Measurements from ENCODE around the gene ZSCAN10.
A peak's percentile ranks its signal among the peaks of the same experiment; 100 is the strongest.
"Not testable (repeated sequence)": the region's sequence is repeated elsewhere in the genome, so short reads cannot be mapped to it uniquely, and the experiment has no call there.

The ZSCAN10 gene

GRCh38 chr16:3075523-3075915 lies 23.6 kb downstream of the ZSCAN10 start:
- TF ChIP-seq CTCF (IDR thresholded peaks at IDR 0.05; ENCODE audit: low read depth, low read length), result no peak
- DNase-seq (ENCODE audit: low read depth in 2 of 2), result peak in 1 of 2 donors; percentile 67
- H3K4me3 ChIP-seq (replicated peaks in 1 of 2; ENCODE audit: low read depth in 2 of 2, low read length in 2 of 2), result no peak overlapping the region

- no peak for TF ChIP-seq CTCF (IDR thresholded peaks at IDR 0.05; ENCODE audit: low read depth, low read length)
- H3K4me3 ChIP-seq (replicated peaks in 1 of 2; ENCODE audit: low read depth in 2 of 2, low read length in 2 of 2), result no peak overlapping the region
- DNase-seq (ENCODE audit: low read depth in 2 of 2), result no peak
Measured at GRCh38 chr16:3074860-3075522, 24.1 kb downstream of the ZSCAN10 start.

- TF ChIP-seq CTCF (IDR thresholded peaks at IDR 0.05; ENCODE audit: low read depth, low read length), result no peak
- no peak for DNase-seq (ENCODE audit: low read depth in 2 of 2)
- H3K4me3 ChIP-seq (replicated peaks in 1 of 2; ENCODE audit: low read depth in 2 of 2, low read length in 2 of 2), result no peak overlapping the region
Measured at GRCh38 chr16:3073448-3073847, 25.6 kb downstream of the ZSCAN10 start.

- DNase-seq (ENCODE audit: low read depth in 2 of 2); H3K4me3 ChIP-seq (replicated peaks in 1 of 2; ENCODE audit: low read depth in 2 of 2, low read length in 2 of 2): not testable (repeated sequence)
Measured at GRCh38 chr16:3072576-3073263, 26.4 kb downstream of the ZSCAN10 start.

GRCh38 chr16:3072148-3072547 lies 26.9 kb downstream of the ZSCAN10 start:
- DNase-seq (ENCODE audit: low read depth in 2 of 2), result not testable (repeated sequence)

GRCh38 chr16:3071655-3072054 lies 27.4 kb downstream of the ZSCAN10 start:
- TF ChIP-seq CTCF (IDR thresholded peaks at IDR 0.05; ENCODE audit: low read depth, low read length), result no peak
- H3K4me3 ChIP-seq (replicated peaks in 1 of 2; ENCODE audit: low read depth in 2 of 2, low read length in 2 of 2), result no peak overlapping the region

More at GRCh38 chr16:3072148-3072547, 26.9 kb downstream of the ZSCAN10 start:
- H3K4me3 ChIP-seq (replicated peaks in 1 of 2; ENCODE audit: low read depth in 2 of 2, low read length in 2 of 2), result not testable (repeated sequence)

GRCh38 chr16:3070608-3071111 lies 28.4 kb downstream of the ZSCAN10 start:
- no peak overlapping the region for H3K4me3 ChIP-seq (replicated peaks in 1 of 2; ENCODE audit: low read depth in 2 of 2, low read length in 2 of 2)
- DNase-seq (ENCODE audit: low read depth in 2 of 2), result no peak
- no peak for TF ChIP-seq CTCF (IDR thresholded peaks at IDR 0.05; ENCODE audit: low read depth, low read length)

More at GRCh38 chr16:3071655-3072054, 27.4 kb downstream of the ZSCAN10 start:
- no peak for DNase-seq (ENCODE audit: low read depth in 2 of 2)

GRCh38 chr16:3069146-3069545 lies 29.9 kb downstream of the ZSCAN10 start:
- not testable (repeated sequence) for H3K4me3 ChIP-seq (replicated peaks in 1 of 2; ENCODE audit: low read depth in 2 of 2, low read length in 2 of 2); DNase-seq (ENCODE audit: low read depth in 2 of 2)
